ENCODE data around the gene DCPS. TPM values are rescaled to one million over a fixed set of nuclear protein-coding genes. Genes with fewer than 3 reads are reported as not detected.

The DCPS gene
- total RNA-seq, 1 donor = 8.3 TPM

DNA sequence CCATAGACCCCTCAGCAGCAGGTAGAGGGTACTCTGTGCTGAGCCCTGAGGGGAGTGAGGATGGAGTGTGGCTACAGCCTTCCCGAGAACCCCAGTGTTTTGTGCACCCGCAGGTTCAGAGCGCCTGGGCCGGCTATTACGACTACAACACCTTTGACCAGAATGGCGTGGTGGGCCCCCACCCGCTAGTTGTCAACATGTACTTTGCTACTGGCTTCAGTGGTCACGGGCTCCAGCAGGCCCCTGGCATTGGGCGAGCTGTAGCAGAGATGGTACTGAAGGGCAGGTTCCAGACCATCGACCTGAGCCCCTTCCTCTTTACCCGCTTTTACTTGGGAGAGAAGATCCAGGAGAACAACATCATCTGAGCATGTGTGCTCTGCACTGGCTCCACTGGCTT is 26.5 kb upstream of the DCPS start:
- no peak for DNase-seq (ENCODE audit: insufficient read length, low spot score, missing footprints)
- Histone ChIP-seq H3K4me1 (ENCODE audit: insufficient read depth, low read length) (peaks cover 5% of the 10 kb centered on the region), H4K20me1 (ENCODE audit: insufficient read depth, low read length) (no peaks in the 10 kb centered on the region), H3K36me3 (ENCODE audit: insufficient read depth, low read length) (peaks cover 23% of the 10 kb centered on the region), H3K27me3 (ENCODE audit: insufficient read depth, low read length) (no peaks in the 10 kb centered on the region), H2AFZ (ENCODE audit: low read length) (no peak overlapping the region), H3K27ac (ENCODE audit: low read depth, low read length) (no peak overlapping the region), H3K79me2 (ENCODE audit: insufficient read depth, low read length) (no peaks in the 10 kb centered on the region), H3K4me3 (ENCODE audit: insufficient read depth, low read length) (no peak overlapping the region), H3K9me3 (ENCODE audit: low read depth, low read length) (no peaks in the 10 kb centered on the region), H3K4me2 (ENCODE audit: insufficient read depth, low read length) (no peak overlapping the region)
- TF ChIP-seq CTCF (IDR thresholded peaks at IDR 0.05; ENCODE audit: extremely low read depth, low read depth, low read length) = no peak

GRCh38 chr11:126277780-126278179 is 26.1 kb upstream of the DCPS start:
- TF ChIP-seq CTCF (IDR thresholded peaks at IDR 0.05; ENCODE audit: extremely low read depth, low read depth, low read length) = no peak
- H3K4me3 ChIP-seq (ENCODE audit: insufficient read depth, low read length) = no peak overlapping the region

DNA sequence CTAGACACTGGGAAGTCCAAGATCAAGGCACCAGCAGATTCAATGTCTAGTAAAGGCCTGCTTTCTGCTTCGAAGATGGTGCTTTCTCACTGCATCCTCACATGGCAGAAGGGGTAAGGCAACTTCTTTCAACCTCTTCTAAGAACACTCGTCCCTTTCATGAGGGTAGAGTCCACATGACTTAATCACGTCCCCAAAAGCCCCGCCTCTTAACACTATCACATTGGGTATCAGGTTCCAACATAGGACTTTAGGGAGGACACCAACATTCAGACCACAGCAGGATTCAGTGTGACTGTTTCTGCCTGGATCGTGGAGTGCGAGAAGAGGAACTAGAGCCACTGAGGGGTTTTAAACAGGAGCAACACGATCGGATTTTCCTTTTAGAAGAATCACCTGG is 24.7 kb upstream of the DCPS start:
- H3K36me3 ChIP-seq (ENCODE audit: insufficient read depth, low read length) = peaks cover 13% of the 10 kb centered on the region
- H3K9me3 ChIP-seq (ENCODE audit: low read depth, low read length) = no peaks in the 10 kb centered on the region
- no peaks in the 10 kb centered on the region for H4K20me1 ChIP-seq (ENCODE audit: insufficient read depth, low read length)
- H3K4me3 ChIP-seq (ENCODE audit: insufficient read depth, low read length) = no peak overlapping the region
- H3K27me3 ChIP-seq (ENCODE audit: insufficient read depth, low read length) = no peaks in the 10 kb centered on the region
- TF ChIP-seq CTCF (IDR thresholded peaks at IDR 0.05; ENCODE audit: extremely low read depth, low read depth, low read length) = no peak
- H3K79me2 ChIP-seq (ENCODE audit: insufficient read depth, low read length) = no peaks in the 10 kb centered on the region
- H3K4me2 ChIP-seq (ENCODE audit: insufficient read depth, low read length) = no peak overlapping the region
- DNase-seq (ENCODE audit: insufficient read length, low spot score, missing footprints) = no peak
- no peak overlapping the region for H3K27ac ChIP-seq (ENCODE audit: low read depth, low read length)
- no peak overlapping the region for H2AFZ ChIP-seq (ENCODE audit: low read length)
- peaks cover 13% of the 10 kb centered on the region for H3K4me1 ChIP-seq (ENCODE audit: insufficient read depth, low read length)

More at GRCh38 chr11:126277780-126278179, 26.1 kb upstream of the DCPS start:
- no peak for DNase-seq (ENCODE audit: insufficient read length, low spot score, missing footprints)
- no peak overlapping the region for H3K4me2 ChIP-seq (ENCODE audit: insufficient read depth, low read length)
- no peaks in the 10 kb centered on the region for H4K20me1 ChIP-seq (ENCODE audit: insufficient read depth, low read length)
- H3K79me2 ChIP-seq (ENCODE audit: insufficient read depth, low read length) = no peaks in the 10 kb centered on the region
- H3K4me1 ChIP-seq (ENCODE audit: insufficient read depth, low read length) = peaks cover 8% of the 10 kb centered on the region
- H3K36me3 ChIP-seq (ENCODE audit: insufficient read depth, low read length) = peaks cover 23% of the 10 kb centered on the region
- no peak overlapping the region for H3K27ac ChIP-seq (ENCODE audit: low read depth, low read length)
- no peak overlapping the region for H2AFZ ChIP-seq (ENCODE audit: low read length)
- no peaks in the 10 kb centered on the region for H3K27me3 ChIP-seq (ENCODE audit: insufficient read depth, low read length)
- H3K9me3 ChIP-seq (ENCODE audit: low read depth, low read length) = no peaks in the 10 kb centered on the region

GRCh38 chr11:126280595-126280994 is 23.3 kb upstream of the DCPS start:
- Histone ChIP-seq H3K36me3 (ENCODE audit: insufficient read depth, low read length) (peaks cover 4% of the 10 kb centered on the region), H3K27ac (ENCODE audit: low read depth, low read length) (no peak overlapping the region), H3K4me3 (ENCODE audit: insufficient read depth, low read length) (no peak overlapping the region), H3K79me2 (ENCODE audit: insufficient read depth, low read length) (peaks cover under 1% of the 10 kb centered on the region), H3K4me2 (ENCODE audit: insufficient read depth, low read length) (no peak overlapping the region), H3K9me3 (ENCODE audit: low read depth, low read length) (no peaks in the 10 kb centered on the region), H4K20me1 (ENCODE audit: insufficient read depth, low read length) (no peaks in the 10 kb centered on the region), H2AFZ (ENCODE audit: low read length) (no peak overlapping the region), H3K4me1 (ENCODE audit: insufficient read depth, low read length) (peaks cover 21% of the 10 kb centered on the region), H3K27me3 (ENCODE audit: insufficient read depth, low read length) (no peaks in the 10 kb centered on the region)
- no peak for TF ChIP-seq CTCF (IDR thresholded peaks at IDR 0.05; ENCODE audit: extremely low read depth, low read depth, low read length)
- DNase-seq (ENCODE audit: insufficient read length, low spot score, missing footprints) = no peak

All from osteoblast (primary cell).